GM21360 (cell line): ENCODE results near the gene PPP1R9B.

ENCODE experiments used
- ATAC-seq: cut with Tn5 transposase; IDR thresholded peaks from one replicate; pipeline ENCODE4 v1.9.1; 2021; ENCODE audit warnings: mild to moderate bottlenecking, moderate library complexity; ENCODE audit not compliant: unreplicated experiment

The PPP1R9B gene

DNA sequence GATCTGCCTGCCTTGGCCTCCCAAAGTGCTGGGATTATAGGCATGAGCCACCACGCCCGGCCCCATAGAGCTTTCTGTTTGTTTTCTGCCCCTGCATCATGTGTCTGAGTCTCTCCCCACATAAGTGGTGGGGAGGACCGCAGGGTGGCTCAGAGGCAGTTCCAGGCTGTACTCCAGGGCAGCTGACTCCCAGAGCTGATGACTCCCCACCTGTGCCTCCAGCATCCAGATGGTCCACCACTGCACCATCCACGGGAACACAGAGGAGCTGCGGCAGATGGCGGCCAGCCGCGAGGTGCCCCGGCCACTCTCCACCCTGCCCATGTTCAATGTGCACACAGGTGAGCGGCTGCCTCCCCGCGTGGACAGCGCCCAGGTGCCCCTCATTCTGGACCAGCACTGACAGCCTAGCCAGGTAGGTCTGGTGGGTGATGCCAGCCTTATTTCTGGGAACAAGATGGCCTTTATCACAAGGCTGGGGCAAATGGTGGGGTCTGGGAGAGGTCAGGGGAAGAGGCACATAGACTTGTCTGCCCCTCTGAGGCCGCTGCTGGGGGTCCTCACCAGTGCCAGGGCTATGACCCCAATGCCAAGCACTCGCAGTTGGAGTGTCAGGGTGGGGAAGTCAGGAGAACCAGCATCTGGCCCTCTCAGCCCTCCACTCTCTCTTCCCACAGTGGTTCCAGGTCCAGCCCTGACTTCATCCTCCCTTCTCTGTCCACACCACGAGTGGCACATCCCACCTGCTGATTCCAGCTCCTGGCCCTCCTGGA is 24.7 kb upstream of the PPP1R9B start:
- no peak for ATAC-seq

DNA sequence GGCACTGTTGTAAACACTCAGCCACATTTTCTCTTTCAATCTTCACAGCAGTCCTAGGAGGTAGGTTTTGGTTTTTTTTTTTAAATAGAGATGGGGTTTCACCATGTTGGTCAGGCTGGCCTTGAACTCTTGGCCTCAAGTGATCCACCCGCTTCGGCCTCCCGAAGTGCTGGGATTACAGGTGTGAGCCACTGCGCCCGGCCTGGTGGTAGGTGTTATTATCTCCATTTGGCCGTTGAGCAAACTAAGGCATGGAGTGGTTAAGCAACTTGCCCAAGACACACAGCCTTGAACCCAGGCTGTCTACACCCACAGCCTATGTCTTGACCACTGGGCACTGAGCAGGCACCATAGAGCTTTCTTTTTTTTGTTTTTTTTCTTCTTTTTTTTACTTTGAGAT is 24.0 kb upstream of the PPP1R9B start:
- no peak for ATAC-seq

DNA sequence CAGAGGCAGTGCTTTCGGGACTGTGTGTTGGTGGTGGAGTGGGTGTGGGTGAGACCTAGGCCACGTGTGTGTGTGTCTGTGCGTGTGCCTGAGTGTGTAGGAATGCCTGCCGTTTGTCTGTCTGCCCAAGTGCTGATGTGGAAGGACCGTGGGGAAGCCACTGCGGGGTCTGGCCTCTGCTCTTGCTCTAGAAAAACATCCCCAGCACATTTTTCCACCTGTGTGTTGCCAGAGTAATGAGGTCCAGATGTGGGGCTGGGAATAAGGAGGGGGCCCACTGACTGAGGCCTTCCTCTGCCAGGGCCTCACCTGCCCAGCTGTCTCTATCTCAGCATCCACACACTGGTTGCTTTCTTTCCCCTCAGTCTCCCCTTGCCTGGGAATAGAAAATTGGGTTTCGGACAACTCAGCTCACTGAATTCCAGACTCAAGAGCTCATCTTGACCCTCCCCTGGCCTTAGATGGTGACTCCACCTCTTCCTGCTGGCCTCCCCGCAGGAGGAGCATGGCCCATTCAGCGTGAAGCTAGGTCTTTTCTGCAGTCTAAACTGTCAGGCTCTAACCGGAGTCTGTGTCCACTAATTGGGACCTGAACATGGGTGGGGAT is 23.0 kb upstream of the PPP1R9B start:
- no peak for ATAC-seq

DNA sequence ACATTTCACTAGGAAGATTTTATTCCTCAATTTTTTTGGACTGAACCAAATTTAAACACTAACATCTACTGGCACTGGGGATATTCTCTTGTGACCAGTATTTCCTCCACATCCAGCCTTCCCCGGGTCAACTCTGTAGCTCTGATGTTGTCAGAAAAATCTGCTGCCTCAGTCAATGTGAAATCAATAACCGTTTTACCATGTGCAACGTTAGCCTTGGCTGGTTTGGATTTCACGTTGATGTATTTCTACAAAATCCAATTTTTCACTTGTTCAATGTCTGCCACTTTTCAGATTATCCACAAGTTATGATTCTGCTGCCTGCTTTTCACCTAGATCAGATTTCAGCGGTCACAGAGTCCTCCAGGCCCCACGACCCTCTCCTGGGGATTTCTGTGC is 22.5 kb upstream of the PPP1R9B start:
- ATAC-seq, result no peak

DNA sequence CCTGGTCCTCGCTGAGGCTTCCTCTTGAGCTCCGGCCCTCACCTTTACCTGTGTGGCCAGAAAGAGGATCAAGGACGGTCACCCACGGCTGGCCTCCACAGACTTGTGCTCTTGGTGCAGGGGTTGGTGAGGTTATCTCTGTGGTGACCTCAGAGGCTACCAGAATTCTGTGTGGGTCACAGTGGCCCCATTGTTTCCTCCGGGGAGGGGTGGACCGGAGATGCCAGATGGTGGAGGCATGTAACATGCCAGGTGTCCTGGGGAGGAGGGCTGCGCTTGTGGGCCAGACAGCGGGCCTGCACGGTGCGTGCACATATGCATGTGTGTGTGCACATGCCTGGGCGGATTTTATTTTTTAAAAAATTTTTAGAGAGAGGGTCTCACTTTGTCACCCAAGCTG is 21.7 kb upstream of the PPP1R9B start:
- no peak for ATAC-seq

DNA sequence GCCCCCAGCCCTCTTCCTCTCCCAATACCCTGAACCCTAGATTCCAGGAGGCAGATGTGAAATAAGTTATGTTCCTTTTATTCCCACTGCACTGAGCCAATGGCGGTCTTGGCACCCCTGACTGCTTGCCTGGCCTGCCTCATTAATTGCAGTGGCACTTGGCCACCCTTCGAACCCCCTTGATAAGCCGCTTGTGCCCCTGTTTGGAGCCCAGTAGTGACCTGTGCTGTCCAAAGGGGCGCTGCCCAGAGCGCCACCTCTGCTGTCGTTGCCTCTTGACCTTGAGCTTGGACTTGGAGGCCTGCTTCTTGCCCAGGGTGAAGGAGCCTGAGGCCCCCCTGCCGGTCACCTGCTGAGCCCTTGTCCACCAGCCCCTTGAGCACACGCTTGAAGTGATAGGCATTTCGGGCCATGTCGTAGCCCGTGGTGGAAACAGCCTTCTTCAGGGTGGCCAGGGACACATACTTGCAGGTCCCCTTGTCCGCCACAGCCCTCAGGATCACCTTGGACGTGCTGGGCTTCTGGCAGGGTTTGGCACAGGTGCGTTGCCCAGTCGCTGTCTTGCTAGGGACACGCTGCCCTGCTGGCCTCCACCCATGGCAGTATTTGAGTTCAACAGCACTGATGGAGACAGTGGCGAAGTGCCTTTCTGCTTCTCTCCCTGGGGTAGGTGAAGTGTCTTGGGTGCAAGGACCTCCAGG is 21.0 kb upstream of the PPP1R9B start:
- no peak for ATAC-seq

DNA sequence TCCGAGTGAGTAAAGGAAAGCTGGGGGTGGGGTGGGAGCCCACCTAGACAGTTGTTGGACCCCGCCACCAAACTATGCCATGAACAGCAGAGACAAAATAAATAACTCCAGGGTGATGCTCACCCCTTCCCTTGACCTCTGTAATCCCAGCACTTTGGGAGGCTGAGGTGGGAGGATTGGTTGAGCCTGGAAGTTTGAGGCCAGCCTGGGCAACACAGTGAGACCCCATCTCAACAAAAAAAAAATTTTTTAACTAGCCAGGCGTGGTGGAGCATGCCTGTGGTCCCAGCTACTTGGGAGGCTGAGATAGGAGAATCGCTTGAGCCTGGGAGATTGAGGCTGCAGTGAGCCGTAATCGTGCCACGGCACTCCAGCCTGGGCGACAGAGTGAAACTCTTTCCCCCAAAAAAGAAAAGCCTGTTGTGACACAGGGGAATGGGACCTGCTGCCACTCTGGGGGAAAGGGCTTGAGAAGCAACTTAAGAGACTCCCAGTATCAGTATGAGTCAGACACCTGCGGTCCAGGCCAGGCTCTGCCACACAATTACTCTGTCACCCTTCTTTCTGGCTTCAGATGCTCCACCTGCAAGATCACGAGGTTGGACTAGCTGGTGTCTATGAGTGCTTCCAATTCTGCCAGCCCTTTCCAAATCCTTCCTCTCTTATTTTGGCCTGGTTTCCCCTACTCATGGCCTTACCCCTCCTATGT is 20.3 kb upstream of the PPP1R9B start:
- peak; percentile 56 for ATAC-seq

DNA sequence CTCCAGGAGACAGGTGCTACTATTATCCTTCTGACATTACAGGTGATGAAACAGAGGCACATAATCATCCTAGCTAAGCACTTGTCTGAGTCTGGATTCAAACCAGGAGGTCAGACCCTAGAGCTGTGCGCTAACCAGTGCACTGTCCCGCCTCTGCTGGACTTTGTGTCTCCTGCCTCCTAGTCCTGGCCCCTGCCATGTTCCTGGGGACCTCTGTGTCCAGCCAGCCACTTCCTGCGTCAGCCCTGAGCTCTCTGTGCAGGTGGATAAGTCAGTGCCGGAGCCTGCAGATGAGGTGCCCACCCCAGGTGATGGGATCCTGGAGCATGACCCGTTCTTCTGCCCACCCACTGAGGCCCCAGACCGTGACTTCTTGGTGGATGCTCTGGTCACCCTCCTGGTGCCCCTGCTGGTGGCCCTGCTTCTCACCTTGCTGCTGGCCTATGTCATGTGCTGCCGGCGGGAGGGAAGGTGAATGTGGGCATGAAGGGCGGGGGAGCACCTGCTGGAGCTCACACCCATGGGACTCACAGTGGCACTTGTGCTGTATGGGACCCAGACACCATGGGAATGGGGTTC is 19.5 kb upstream of the PPP1R9B start:
- ATAC-seq, result no peak

DNA sequence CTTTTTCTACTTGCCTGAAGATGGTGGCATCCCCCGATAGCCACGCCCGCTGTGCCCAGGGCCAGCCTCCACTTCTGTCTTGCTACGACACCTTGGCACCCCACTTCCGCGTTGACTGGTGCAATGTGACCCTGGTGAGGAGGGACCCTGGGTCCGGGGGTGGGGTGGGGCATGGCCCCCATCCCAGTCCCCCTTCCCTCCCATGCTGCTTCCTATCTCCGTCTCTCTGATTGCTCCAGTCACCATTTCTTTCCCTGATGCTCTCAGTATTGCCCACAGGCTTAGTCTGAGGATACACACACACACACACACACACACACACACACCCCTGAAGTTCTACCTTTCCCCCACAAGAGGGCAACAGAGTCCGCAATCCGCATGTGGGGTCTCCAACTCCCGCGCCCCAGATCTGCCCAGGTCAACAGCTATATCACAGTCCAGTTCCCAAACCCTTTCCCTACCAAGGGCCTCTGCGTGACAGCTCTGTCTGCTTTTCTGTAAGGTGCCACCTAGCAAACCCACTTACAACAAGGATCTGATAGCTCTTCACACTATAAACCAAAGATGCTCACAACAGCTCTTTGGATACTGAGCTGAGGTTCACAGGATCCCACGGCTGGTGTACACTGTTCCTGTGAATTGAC is 18.8 kb upstream of the PPP1R9B start:
- ATAC-seq, result no peak

DNA sequence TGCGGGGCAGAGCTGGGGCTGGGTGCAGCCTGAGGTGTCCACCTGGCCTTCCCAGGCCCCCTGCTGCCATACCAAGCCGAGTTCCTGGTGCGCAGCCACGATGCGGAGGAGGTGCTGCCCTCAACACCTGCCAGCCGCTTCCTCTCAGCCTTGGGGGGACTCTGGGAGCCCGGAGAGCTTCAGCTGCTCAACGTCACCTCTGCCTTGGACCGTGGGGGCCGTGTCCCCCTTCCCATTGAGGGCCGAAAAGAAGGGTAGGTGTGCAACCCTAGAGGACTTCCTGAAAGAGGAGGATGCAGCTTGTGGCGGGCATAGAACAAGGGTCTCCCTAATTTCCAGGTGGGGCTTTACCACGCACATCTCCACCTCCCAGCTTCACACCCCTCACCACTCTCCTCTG is 17.8 kb upstream of the PPP1R9B start:
- no peak for ATAC-seq

DNA sequence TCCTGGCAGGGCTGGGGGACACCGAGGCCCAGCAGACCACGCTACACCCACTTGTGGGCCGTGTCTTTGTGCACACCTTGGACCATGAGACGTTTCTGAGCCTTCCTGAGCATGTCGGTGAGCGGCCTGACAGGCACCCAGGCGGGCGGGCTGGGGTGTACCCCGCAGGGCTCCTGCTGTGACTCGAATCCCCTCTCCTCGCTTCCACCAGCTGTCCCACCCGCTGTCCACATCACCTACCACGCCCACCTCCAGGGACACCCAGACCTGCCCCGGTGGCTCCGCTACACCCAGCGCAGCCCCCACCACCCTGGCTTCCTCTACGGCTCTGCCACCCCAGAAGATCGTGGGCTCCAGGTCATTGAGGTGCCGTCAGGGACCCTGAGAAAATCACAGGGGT is 16.9 kb upstream of the PPP1R9B start:
- ATAC-seq, result no peak

DNA sequence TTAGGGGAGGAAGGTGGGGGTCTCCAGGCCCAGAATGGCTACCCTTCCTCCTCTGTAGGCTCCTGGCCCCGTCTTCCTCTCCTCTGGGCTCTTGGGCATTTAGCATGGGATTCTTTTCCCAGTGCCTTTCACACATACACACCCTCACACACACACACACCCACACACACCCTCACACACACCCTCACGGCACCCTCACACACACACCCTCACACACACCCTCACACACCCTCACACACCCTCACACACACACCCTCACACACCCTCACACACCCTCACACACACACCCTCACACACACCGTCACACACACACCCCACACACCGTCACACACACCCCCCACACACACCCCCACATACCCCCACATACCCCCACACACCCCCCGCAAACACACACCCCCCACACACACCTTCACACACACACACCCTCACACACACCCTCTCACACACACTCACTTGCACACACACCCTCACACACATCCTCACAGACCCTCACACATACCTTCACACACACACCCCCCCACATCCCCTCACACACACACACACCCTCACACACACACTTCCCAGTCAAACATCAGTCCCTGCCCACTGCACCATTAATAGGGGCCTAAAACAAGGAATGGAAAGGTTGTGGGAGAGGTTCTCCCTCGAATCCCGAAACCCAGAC is 16.2 kb upstream of the PPP1R9B start:
- no peak for ATAC-seq

DNA sequence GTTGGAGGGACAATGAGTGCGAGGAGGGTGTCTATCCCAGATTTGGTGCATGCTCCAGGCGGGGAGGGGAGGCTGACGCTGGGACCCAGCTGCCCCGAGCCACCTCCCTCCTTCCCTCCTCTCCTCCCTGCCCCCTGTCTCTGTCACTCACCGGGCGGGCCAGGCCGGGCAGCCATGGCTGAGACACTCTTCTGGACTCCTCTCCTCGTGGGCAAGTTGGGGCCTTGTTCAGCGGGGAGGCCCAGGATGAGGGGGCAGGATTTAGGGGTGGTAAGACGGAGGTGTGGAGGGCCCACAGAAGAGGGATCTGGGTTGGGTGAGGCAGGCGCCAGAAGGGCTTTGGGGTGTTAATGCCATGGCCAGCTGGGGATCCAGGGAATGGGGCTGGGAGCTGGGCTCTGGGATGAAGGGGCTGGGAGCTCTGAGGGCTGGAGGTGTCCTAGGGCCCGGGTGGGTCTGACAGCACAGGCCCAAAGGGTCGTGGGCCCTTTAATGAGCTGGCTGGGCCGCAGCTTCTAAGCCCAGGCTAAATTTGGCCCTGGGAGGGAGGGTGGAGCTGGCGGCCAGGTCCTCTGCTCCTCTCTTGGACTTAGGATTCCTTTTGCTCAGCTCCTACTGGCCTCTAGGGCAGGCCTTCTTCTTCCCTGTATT is 15.5 kb upstream of the PPP1R9B start, which contains the start of gene SGCA:
Gene SGCA, plus strand, starts transcription at position 139 of the 651 bp plus-strand sequence. Its CDS starts 36 bp downstream, at position 175.
- no peak for ATAC-seq

DNA sequence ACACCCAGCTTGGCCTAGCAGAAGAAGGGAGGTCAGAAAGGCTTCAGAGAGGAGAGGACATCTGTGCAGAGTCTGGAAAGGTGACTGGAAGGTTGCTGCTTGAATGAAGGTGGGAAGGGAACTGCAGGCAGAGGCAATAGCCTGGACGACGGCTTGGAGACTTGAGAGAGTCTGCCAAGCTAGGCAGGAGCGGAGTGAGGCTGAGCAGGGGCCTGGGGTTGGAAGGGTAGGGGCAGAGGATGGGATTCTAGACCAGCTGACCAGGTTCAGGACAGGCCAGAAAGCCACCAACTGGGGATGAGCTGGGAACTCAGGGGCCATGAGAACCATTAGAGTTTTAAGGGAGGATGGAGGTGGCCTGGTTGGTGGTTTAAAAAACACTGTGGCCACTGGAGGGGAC is 15.0 kb upstream of the PPP1R9B start:
- ATAC-seq, result no peak

DNA sequence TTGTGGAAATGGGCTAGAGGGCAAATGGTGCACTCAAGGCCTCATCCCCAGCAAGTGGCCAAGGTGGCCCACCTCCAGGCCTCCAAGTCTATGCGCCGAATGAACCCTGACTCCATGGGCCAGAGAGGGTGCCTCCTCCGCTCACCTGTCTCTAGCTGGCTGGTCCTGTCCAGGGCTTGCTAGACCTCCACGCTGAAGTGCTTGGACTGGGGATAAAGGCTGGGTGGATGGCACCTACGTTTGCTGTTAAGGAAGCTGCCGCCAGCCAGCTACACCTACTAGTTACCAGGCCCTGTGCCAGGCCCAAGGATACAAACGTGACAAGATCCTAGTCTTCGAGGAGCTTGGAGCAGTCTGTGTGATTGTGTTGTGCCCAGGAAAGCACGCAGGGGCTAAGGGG is 14.6 kb upstream of the PPP1R9B start:
- no peak for ATAC-seq

DNA sequence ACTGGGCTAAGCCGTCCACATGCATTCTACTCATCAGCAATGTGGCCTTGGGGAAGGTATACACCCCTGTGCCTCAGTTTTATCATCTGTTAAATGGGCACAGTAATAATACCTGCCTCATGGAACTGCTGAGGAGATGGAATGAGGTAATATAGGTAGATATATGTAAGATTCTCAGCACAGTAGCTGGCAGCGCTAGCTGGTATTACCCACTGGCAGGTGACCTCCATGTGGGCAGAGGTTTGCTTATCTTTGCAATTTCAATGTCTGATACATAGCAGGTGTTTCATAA is 14.2 kb upstream of the PPP1R9B start:
- no peak for ATAC-seq

DNA sequence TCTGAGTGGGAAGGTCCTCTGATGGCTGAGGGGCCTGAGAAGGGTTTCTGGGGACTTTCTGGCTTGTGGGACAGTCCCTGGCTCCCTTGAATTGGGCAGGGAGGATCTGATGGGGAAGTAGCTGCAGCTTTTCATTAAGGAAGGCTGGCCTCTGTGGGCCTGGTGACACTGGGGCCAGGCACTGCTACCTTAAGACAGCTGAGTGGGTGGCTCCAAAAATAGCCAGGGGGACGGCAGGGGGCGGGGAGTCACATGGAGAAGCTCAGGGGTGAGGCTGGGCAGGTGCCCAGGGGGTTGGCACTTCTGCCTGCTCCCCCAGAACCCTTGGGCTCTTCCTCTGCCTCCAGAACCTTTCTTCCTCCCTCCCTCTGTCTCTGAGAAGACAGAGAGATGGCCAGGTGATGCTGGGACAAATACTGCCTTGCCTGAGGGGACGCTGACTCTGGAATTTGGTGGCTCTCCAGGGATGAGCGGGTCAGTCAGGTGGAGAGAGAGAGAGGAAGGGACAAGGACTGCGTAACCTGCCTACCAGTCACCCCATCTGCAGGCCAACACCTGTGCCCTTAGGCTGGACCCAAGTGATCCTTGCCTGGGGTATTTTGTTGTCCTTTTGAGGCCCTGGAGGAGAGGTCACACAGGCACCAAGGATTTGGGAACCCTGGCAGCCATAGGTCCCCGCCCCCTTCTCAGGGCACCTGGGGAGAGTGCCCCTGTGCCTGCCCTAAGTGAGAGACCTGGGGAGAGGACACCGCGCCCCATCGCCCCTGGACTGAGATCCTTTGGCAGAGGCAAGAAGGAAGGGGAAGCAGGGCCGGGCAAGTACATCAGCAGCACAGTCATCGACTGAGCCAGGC is 13.6 kb upstream of the PPP1R9B start:
- no peak for ATAC-seq

DNA sequence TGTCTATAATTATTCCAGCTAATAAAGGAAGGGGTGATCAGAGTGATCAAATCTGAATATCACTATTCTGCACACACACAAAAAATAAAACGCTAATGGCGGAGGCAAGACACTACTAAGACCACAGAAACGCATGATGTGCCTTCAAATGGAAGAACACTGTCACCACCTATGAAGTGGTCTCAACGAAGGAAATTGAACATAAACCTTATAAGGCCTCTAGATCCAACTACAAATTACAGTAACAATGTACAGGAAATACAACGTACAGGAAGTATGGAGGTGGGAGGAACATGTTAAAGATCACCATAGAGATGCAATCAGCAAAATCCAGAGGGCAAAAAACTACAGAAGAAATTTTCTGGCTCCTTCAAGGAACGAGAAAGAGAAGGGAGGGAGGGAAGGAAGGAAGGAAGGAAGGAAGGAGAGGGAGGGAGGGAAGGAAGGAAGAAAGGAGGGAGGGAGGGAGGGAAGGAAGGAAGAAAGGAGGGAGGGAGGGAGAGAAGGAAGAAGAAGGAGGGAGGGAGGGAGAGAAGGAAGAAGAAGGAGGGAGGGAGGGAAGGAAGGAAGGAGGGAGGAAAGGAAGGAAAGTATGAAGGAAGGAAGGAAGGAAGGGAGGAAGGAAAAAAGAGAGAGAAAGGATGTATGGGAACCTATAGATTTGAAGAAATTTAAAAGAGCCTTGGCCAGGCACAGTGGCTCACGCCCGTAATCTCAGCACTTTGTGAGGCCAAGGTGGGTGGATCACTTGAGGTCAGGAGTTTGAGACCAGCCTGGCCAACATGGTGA is 12.2 kb upstream of the PPP1R9B start:
- no peak for ATAC-seq
